ENCODE data around the gene LIN7A. TPM values are rescaled to one million over a fixed set of nuclear protein-coding genes. Genes with fewer than 3 reads are reported as not detected.
A peak's percentile ranks its signal among the peaks of the same experiment; 100 is the strongest.

LIN7A gene
- total and polyA plus RNA-seq, 11 donors, result 7.5 to 21.6 (median 14.6) TPM

- peak overlapping the region in 6 of 12 donors; percentile 0 to 34 (median 10) for H3K27ac ChIP-seq
- intact Hi-C loops (cut with DNase I), result no loop called here
- peak; percentile 63 to 82 (median 73) for ATAC-seq
- 40 to 58% (median 49%) methylated on average over 2 of the region's 2 CpGs for WGBS, 4 donors
- H3K27me3 ChIP-seq, result no peaks in the 10 kb centered on the region
- H3K36me3 ChIP-seq, result no peaks in the 10 kb centered on the region
- H3K4me3 ChIP-seq, result no peak overlapping the region
- TF ChIP-seq POLR2A (IDR thresholded peaks at IDR 0.05), result no peak
- TF ChIP-seq, protein P1, sequence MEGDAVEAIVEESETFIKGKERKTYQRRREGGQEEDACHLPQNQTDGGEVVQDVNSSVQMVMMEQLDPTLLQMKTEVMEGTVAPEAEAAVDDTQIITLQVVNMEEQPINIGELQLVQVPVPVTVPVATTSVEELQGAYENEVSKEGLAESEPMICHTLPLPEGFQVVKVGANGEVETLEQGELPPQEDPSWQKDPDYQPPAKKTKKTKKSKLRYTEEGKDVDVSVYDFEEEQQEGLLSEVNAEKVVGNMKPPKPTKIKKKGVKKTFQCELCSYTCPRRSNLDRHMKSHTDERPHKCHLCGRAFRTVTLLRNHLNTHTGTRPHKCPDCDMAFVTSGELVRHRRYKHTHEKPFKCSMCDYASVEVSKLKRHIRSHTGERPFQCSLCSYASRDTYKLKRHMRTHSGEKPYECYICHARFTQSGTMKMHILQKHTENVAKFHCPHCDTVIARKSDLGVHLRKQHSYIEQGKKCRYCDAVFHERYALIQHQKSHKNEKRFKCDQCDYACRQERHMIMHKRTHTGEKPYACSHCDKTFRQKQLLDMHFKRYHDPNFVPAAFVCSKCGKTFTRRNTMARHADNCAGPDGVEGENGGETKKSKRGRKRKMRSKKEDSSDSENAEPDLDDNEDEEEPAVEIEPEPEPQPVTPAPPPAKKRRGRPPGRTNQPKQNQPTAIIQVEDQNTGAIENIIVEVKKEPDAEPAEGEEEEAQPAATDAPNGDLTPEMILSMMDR (IDR thresholded peaks at IDR 0.05), result no peak
- peaks cover 0 to 6% (median 0%) of the 10 kb centered on the region in 12 donors for H3K9me3 ChIP-seq
- peaks cover 0 to 29% (median 7%) of the 10 kb centered on the region in 12 donors for H3K4me1 ChIP-seq
- DNase-seq, result no peak
Observed at GRCh38 chr12:80925237-80925636, 12.5 kb downstream of the LIN7A start.

- ATAC-seq (no peak), DNase-seq (no peak)
- Histone ChIP-seq H3K27ac (peak overlapping the region in 2 of 12 donors; percentile 0 to 34), H3K4me1 (peaks cover 0 to 29% (median 7%) of the 10 kb centered on the region in 12 donors), H3K9me3 (peaks cover 0 to 6% (median 0%) of the 10 kb centered on the region in 12 donors), H3K27me3 (no peaks in the 10 kb centered on the region), H3K36me3 (no peaks in the 10 kb centered on the region), H3K4me3 (no peak overlapping the region)
- no peak for TF ChIP-seq POLR2A (IDR thresholded peaks at IDR 0.05)
- TF ChIP-seq, protein P1 (IDR thresholded peaks at IDR 0.05), result no peak
- intact Hi-C loops (cut with DNase I), result no loop called here
- WGBS, 4 donors, result 73 to 81% (median 77%) methylated on average over 2 of the region's 2 CpGs
Observed at GRCh38 chr12:80924437-80924836, 13.3 kb downstream of the LIN7A start.

DNA sequence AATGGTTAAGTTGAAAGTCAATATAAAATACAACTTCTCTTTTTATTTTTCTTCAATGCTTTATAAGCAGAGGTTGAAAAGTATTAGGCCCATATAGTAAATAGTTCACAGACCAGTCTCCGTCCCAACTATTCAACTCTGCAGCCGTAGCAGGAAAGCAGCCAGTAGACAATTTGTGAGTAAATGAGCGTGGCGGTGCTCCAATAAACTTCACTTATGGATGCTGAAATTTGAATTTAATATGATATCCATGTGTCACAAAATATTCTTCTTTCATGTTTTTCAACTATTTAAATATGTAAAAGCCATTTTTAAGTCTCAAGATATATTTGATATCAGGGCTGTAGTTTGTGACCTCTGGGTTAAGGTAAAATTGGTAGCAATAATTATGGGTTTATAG, 17.7 kb downstream of the LIN7A start:
- TF ChIP-seq, protein P1 (IDR thresholded peaks at IDR 0.05), result no peak
- no peak for TF ChIP-seq POLR2A (IDR thresholded peaks at IDR 0.05)
- 90 to 95% (median 93%) methylated on average over 4 of the region's 4 CpGs for WGBS, 4 donors
- intact Hi-C loops (cut with DNase I), result no loop called here
- no peak for ATAC-seq
- no peak overlapping the region for H3K4me3 ChIP-seq
- H3K36me3 ChIP-seq, result no peaks in the 10 kb centered on the region
- H3K27me3 ChIP-seq, result no peaks in the 10 kb centered on the region
- peaks cover 0 to 24% (median 2%) of the 10 kb centered on the region in 12 donors for H3K4me1 ChIP-seq
- no peak overlapping the region for H3K27ac ChIP-seq
- DNase-seq, result no peak
- H3K9me3 ChIP-seq, result no peaks in the 10 kb centered on the region

GRCh38 chr12:80917651-80918050, 20.1 kb downstream of the LIN7A start:
- no peaks in the 10 kb centered on the region for H3K36me3 ChIP-seq
- TF ChIP-seq, protein P1 (IDR thresholded peaks at IDR 0.05), result no peak
- intact Hi-C loops (cut with DNase I), result no loop called here

More at GRCh38 chr12:80917651-80918050, 20.1 kb downstream of the LIN7A start:
- Histone ChIP-seq H3K9me3 (no peaks in the 10 kb centered on the region), H3K27ac (no peak overlapping the region), H3K4me1 (peaks cover 0 to 9% (median 0%) of the 10 kb centered on the region in 12 donors), H3K4me3 (no peak overlapping the region), H3K27me3 (no peaks in the 10 kb centered on the region)
- DNase-seq (no peak), ATAC-seq (no peak)
- WGBS, 4 donors, result 82 to 89% (median 84%) methylated on average over 3 of the region's 3 CpGs

All from heart left ventricle (tissue), 16 donors.